ENCODE results near the gene TIMP1.

TIMP1 gene

DNA sequence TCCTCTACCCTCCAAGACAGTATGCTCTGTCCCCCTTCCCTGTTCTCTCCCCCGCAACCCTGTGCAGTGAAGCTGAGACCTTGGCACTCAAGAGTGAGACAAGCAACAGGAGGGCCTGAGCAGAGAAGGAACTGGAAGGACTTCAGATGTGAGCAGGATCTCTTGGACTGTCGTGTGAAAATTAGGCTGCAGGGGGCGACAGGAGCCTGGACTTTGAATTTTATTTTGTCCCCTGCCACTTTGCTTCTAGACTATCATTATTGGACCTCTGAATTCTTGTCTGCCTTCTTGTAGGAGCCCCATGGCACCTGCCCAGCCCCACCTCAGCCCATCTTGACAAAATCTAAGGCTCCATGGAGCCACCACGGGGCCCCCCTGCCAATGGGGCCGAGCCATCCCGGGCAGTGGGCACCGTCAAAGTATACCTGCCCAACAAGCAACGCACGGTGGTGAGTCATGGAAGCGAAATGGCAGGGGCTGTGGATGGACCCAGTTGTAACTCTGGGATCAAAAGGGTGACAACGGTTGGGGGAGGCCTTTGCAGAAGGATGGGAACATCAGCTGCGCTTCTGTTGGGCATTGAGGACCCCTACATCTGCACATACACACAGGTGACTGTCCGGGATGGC is 19.5 kb upstream of the TIMP1 start:
- DNase-seq (ENCODE audit: insufficient read length) (no peak), FAIRE-seq (peak; percentile 53)
- TF ChIP-seq TAF1 (IDR thresholded peaks at IDR 0.05; ENCODE audit: borderline replicate concordance, low read depth, low read length) (no peak), POLR2AphosphoS5 (IDR thresholded peaks at IDR 0.05; ENCODE audit: low read depth, low read length) (no peak), POLR2A (IDR thresholded peaks at IDR 0.05; ENCODE audit: low read depth, low read length) (no peak)

DNA sequence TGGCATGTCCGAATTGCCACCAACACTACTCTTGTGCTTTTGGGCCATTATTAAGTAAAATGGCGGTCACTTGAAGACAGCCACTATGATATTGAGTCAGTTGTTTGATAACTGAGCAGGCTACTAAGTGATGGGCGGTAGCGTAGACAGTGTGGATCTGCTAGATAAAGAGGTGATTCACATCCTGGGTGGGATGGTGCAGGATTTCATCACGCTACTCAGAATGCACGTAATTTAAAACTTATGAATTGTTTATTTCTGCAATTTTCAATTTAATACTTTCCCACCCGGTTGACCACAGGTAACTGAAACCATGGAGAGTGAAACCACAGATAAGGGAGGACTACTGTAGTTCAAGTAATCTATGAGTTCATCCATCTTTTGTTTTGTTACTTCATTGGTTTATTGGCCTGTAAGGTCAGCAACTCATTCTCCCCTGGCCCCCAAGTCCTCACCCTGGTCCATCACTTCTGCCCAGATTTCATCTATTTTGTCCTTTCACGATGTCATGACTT is 18.4 kb upstream of the TIMP1 start:
- TF ChIP-seq TAF1 (IDR thresholded peaks at IDR 0.05; ENCODE audit: borderline replicate concordance, low read depth, low read length) (no peak), POLR2A (IDR thresholded peaks at IDR 0.05; ENCODE audit: low read depth, low read length) (no peak), POLR2AphosphoS5 (IDR thresholded peaks at IDR 0.05; ENCODE audit: low read depth, low read length) (no peak)
- DNase-seq (ENCODE audit: insufficient read length) (no peak), FAIRE-seq (no peak)

DNA sequence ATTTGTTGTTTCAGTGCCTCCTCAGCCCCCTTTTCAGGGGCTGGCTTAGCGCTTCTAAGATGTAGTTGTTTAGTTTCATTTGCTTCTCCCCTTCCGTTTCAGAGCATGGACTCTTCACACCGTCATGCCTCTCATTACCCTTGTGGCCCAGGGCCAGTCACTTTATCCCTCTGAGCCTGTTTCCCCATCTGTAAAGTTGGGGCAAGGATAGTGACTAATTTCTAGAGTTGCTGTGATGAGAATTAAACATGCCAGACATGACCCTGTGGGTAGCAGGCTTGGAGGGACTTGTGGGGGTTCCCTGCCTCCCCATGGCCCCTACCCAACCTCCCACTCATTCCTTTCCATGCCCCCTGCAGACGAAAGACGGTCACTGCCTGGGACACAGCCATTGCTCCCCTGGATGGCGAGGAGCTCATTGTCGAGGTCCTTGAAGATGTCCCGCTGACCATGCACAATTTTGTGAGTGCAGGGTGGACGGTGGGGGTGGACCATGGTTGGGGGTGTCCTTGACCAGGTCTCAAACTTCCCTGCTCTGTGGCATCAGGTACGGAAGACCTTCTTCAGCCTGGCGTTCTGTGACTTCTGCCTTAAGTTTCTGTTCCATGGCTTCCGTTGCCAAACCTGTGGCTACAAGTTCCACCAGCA is 17.7 kb upstream of the TIMP1 start:
- peak; percentile 9 for FAIRE-seq
- no peak for DNase-seq (ENCODE audit: insufficient read length)
- no peak for TF ChIP-seq POLR2A (IDR thresholded peaks at IDR 0.05; ENCODE audit: low read depth, low read length)
- TF ChIP-seq POLR2AphosphoS5 (IDR thresholded peaks at IDR 0.05; ENCODE audit: low read depth, low read length): no peak
- TF ChIP-seq TAF1 (IDR thresholded peaks at IDR 0.05; ENCODE audit: borderline replicate concordance, low read depth, low read length): no peak

DNA sequence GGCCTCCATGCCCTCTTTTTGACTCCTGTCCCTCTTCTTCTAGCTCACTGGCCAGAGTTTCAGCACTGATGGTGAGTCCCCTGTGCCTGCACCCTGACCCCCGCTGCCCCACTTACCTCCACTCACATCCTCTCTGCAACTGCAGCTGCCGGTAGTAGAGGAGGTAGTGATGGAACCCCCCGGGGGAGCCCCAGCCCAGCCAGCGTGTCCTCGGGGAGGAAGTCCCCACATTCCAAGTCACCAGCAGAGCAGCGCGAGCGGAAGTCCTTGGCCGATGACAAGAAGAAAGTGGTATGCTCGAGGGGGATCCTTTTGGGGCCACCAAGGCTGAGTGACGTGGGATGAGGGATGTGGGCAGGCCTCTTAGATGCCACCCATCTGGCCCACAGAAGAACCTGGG is 15.4 kb upstream of the TIMP1 start:
- no peak for DNase-seq (ENCODE audit: insufficient read length)
- TF ChIP-seq TAF1 (IDR thresholded peaks at IDR 0.05; ENCODE audit: borderline replicate concordance, low read depth, low read length) (no peak), POLR2AphosphoS5 (IDR thresholded peaks at IDR 0.05; ENCODE audit: low read depth, low read length) (no peak), POLR2A (IDR thresholded peaks at IDR 0.05; ENCODE audit: low read depth, low read length) (no peak; the same call in 1 of the 2 replicates)
- peak; percentile 42 for FAIRE-seq

DNA sequence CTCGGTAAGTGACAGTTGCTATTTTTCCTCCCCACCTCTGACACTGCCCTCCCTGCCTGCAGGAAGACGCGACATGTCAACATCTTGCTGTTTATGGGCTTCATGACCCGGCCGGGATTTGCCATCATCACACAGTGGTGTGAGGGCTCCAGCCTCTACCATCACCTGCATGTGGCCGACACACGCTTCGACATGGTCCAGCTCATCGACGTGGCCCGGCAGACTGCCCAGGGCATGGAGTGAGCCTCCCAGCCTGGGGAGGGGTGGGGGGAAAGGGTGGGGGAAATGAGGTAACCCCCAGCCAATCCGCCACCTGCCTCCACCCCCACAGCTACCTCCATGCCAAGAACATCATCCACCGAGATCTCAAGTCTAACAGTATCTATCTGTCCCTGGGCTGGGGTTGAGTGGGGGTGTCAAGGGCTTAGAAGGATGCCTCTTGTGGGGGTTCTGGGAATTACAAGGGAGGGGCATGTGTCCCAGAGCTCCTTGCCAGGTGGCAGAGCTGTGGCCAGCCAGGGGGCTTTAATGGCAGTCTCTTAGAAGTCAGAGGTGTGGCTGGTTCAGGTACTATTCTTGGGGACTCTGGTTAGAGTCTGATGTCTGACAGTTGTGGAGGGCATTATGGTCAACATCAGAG is 13.5 kb upstream of the TIMP1 start:
- DNase-seq (ENCODE audit: insufficient read length) (no peak), FAIRE-seq (no peak)
- TF ChIP-seq TAF1 (IDR thresholded peaks at IDR 0.05; ENCODE audit: borderline replicate concordance, low read depth, low read length) (no peak), POLR2AphosphoS5 (IDR thresholded peaks at IDR 0.05; ENCODE audit: low read depth, low read length) (no peak), POLR2A (IDR thresholded peaks at IDR 0.05; ENCODE audit: low read depth, low read length) (no peak)

DNA sequence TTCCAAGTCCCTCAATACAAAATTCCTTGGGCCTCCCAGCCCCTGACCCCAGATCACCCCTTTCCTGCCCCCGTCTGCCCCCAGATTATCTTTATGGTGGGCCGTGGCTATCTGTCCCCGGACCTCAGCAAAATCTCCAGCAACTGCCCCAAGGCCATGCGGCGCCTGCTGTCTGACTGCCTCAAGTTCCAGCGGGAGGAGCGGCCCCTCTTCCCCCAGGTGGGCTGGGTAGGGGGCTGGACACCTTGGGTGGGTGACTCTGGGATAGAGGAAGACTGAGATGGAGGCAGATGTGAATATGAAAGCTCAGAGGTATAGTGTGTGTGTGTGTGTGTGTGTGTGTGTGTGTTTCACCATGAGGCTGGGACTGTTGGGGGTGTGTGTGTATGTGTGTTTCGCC is 11.4 kb upstream of the TIMP1 start:
- DNase-seq (ENCODE audit: insufficient read length) (no peak), FAIRE-seq (no peak)
- TF ChIP-seq POLR2A (IDR thresholded peaks at IDR 0.05; ENCODE audit: low read depth, low read length) (no peak), TAF1 (IDR thresholded peaks at IDR 0.05; ENCODE audit: borderline replicate concordance, low read depth, low read length) (no peak), POLR2AphosphoS5 (IDR thresholded peaks at IDR 0.05; ENCODE audit: low read depth, low read length) (no peak)

DNA sequence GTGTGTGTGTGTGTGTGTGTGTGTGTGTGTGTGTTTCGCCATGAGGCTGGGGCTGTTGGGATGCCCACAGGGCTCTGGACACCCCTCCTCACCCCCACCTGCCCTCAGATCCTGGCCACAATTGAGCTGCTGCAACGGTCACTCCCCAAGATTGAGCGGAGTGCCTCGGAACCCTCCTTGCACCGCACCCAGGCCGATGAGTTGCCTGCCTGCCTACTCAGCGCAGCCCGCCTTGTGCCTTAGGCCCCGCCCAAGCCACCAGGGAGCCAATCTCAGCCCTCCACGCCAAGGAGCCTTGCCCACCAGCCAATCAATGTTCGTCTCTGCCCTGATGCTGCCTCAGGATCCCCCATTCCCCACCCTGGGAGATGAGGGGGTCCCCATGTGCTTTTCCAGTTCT is 11.0 kb upstream of the TIMP1 start:
- DNase-seq (ENCODE audit: insufficient read length): no peak
- TF ChIP-seq TAF1 (IDR thresholded peaks at IDR 0.05; ENCODE audit: borderline replicate concordance, low read depth, low read length) (no peak), POLR2A (IDR thresholded peaks at IDR 0.05; ENCODE audit: low read depth, low read length) (no peak), POLR2AphosphoS5 (IDR thresholded peaks at IDR 0.05; ENCODE audit: low read depth, low read length) (0 out of 2 replicates have a peak, but pooled peaks have one; percentile 10)
- FAIRE-seq: no peak

DNA sequence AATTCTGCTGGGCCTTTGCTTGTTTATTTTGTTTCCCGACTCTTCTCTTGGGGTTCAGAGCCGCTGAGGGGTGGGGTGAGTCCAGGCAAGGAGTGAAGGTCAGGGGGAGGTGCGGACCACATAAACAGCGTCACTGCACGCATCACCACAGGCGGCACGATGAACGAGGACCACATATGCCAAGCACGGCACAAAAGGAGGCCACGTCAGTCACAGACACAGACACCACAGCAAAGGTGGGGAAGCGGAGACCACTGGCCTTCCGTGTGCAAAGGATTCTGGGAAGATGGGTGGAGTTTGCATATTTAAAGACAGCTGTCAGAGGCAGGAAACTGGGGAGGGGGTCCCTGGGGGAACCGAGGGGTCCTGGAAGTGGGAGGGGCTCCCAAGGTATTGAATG is 10.3 kb upstream of the TIMP1 start:
- TF ChIP-seq TAF1 (IDR thresholded peaks at IDR 0.05; ENCODE audit: borderline replicate concordance, low read depth, low read length): no peak
- no peak for TF ChIP-seq POLR2A (IDR thresholded peaks at IDR 0.05; ENCODE audit: low read depth, low read length)
- TF ChIP-seq POLR2AphosphoS5 (IDR thresholded peaks at IDR 0.05; ENCODE audit: low read depth, low read length): no peak
- no peak for FAIRE-seq
- DNase-seq (ENCODE audit: insufficient read length): no peak

DNA sequence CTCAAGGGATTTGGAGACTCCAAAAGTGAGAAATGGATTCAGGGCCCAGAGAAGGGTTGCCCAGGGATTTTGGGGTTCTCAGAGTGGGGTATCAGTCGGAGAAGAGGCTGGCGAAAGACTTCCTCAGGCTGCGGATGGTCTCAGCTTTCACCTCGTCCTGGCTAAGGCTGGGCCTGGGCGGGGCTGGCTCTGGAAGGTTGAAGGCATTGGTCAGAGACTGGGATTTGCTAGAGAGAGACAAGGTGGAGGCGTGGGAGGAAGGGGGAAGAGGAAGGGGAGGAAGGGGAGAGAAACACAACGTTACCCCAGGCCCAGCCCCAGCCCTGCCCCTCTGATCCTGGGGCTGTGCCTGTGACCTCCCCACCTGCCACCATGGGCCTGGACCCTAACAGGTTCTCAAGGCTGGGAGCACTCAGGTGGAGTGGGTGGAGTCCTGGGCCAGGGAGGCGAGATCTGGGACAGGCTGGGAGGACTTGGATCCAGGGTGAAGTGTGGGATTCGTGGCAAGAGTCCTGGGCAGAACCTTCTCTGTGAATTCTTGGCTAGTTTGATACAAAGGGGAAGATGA is 9.4 kb upstream of the TIMP1 start:
- FAIRE-seq (no peak), DNase-seq (ENCODE audit: insufficient read length) (no peak)
- TF ChIP-seq POLR2AphosphoS5 (IDR thresholded peaks at IDR 0.05; ENCODE audit: low read depth, low read length): no peak; the same call in 1 of the 2 replicates
- TF ChIP-seq TAF1 (IDR thresholded peaks at IDR 0.05; ENCODE audit: borderline replicate concordance, low read depth, low read length): no peak
- TF ChIP-seq POLR2A (IDR thresholded peaks at IDR 0.05; ENCODE audit: low read depth, low read length): no peak

DNA sequence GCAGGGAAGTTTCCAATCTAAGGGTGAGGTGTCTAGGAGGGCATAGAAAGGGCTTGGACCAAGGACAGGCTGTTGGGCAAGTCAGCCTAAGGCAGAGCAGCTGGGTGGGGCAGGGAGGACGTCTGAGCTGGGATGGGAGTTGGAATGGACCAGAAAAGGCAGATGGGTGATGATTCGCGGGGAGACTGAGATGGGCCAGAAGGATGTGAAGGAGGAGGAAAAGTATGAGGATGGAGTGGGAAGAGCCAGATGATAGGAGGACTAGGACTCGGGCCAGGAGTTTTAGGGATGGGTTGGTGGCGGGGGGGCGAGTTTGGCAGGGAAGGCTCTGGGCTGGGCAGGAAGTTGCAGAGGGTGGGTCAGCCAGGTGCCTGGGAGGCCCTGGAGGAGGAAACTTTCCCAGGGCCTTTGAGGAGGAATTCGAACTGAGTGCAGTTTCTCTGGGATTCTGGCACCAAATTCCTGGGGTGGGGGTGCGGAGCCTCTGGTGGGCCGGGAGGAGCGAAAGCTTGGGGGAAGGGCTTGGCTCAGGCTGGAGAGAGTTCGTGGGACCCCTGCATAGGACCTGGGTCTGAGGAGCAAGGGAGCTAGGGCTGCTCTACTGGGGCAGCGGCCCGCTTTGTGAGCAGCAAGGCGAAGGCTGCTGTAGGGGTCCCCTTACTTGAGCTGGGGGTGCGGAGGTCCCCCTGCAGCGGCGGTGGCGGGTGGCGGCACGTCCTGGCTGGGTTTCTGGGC is 8.7 kb upstream of the TIMP1 start:
- TF ChIP-seq POLR2AphosphoS5 (IDR thresholded peaks at IDR 0.05; ENCODE audit: low read depth, low read length): no peak
- TF ChIP-seq POLR2A (IDR thresholded peaks at IDR 0.05; ENCODE audit: low read depth, low read length): no peak
- TF ChIP-seq TAF1 (IDR thresholded peaks at IDR 0.05; ENCODE audit: borderline replicate concordance, low read depth, low read length): no peak
- FAIRE-seq: no peak
- no peak for DNase-seq (ENCODE audit: insufficient read length)

DNA sequence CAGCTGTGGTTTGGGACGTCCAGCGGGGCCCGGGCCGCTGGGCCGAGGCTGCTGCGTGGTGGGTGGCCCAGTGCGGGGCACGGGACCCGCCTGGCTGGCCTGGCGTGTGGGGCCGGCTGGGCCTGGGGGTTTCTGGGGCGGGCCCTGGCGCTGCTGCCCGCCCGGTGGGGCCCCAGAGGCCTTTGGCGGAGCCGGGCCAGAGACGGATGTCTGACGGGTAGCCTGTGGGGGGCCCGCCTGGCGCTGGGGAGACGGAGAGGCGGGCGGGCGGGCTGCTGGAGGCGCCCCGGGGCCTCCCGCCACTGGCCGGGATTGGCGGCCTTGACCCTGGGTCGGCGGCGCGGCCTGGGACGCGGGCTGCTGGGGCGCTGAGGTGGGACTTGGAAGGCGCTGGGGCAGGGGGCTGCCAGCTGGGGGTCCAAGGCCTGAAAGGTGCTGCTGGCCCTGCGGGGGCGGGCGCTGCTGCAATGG is 8.1 kb upstream of the TIMP1 start:
- FAIRE-seq (no peak), DNase-seq (ENCODE audit: insufficient read length) (no peak)
- TF ChIP-seq TAF1 (IDR thresholded peaks at IDR 0.05; ENCODE audit: borderline replicate concordance, low read depth, low read length) (no peak), POLR2AphosphoS5 (IDR thresholded peaks at IDR 0.05; ENCODE audit: low read depth, low read length) (no peak), POLR2A (IDR thresholded peaks at IDR 0.05; ENCODE audit: low read depth, low read length) (no peak)
